CD4-positive, alpha-beta T cell treated with Interleukin-4 for 4 hours (primary cell): ENCODE measurements around the gene AK2.
"Not testable (repeated sequence)": the region's sequence is repeated elsewhere in the genome, so short reads cannot be mapped to it uniquely, and the experiment has no call there.

ENCODE experiments used
- DNase-seq: peaks from one replicate; pipeline ENCODE4 v3.0.0-alpha.2; 2020

The AK2 gene

DNA sequence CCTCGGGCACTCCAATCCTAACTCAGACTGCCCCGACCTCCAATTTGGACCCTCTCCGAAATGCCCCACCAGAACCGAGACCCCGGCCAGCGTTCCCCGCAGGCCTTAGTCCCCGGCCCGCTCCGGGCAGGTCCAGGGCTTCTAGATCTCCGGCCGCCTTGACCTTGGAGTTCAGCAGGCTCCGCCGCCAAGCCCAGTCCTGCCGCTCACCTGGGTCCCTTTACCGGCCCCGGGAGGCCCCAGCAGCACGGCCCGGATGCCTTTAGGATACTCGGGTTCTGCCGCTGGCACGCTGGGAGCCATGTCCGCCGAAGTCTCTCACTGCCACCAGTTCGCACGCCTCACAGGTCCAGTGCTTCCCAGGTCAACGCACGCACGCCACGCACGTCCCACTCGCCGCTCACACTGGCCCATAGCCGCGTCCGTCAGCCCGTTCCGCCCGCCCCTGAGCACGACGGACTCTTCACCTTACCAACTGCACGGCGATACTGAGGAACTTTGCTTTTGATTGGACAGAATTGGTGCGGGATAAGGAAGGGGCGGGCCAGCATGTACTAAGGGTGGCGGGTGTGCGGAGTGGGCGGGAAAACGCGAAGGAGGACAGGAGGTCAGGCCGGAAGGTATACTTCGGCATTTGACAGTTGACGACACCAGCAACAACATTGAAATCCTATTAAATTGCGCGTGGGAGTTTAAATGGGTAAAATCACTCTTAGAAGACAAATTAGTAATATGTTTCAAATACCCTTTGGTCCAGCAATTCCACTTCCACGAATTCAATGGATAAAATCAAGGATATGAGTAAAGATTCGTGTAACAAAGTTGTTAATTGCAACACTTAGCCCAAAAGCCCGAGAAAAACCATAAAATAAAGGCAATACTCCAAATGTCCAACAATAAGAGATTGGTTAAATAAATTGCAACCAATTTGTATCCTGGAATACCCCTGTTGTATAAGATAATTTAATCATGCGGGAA is at the start of gene AK2:
TSS of gene AK2 (minus strand) at position 358 of the 978 bp plus-strand sequence. CDS start at position 303, 55 bp downstream.
- DNase-seq: peak; percentile 95

GRCh38 chr1:33086384-33086850 is 49.7 kb upstream of the AK2 start:
- peak; percentile 35 for DNase-seq

GRCh38 chr1:33085332-33085731 is 48.6 kb upstream of the AK2 start:
- DNase-seq: no peak

DNA sequence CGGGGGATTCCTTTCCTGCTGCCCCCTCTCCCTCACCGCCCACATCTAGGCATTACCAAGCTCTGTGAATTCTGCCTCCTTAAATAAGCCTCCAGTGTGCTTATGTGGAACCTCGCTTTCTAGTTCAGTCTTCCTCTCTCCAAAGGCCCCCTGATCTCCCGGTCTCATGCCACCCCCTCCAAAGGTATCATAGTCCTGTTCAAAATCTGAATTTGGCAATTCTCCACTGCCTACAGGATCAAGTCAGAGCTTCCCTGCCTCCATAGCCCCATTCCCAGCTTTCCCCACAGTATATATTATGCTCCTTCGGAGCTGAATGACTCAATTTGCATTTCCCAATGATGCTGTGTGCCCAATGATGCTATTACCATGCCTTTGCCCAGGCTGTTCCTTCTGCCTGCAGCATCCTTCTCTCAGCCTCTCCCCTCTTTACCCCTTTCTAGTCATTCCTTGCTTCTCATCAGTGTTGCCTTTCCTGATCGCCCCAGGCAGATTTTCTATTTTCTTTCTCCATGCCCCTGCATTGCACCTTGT is 46.0 kb upstream of the AK2 start:
- DNase-seq: no peak

- no peak for DNase-seq
Measured at GRCh38 chr1:33081554-33082305, 45.0 kb upstream of the AK2 start.

DNA sequence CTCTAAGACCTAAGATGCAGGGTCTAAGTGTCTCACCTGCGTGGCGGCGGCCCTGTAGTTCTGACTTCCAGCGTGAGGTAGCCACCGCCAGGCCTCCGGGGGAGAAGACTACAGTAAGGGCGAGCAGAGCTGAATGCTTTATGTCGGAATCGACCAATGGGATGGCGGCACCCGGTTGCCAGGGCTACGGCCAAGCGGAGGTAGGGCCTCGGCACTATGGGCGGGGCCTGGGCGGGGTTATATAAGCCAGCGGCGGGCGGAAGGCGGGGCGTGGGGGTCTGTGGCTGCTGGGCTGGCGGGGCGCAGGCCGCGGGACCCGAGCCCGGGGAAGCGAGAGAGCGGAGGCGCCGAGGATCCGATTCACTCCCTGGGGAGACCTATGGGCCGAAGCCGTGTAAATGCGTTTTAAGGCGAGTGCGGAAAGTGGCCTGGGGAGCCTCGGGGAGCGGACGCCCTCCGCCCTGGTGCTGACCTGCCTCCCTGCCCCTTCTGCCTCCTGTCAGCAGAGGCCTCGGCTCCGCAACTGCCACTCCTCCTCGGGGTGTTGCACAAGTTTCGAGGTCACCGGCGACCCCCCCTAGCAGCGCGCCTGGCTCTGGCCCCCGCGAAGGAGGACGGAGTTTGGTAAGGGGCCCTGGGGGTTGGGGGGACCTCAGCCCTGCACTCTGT is 44.3 kb upstream of the AK2 start, which contains the start of gene AZIN2:
TSS of gene AZIN2 (plus strand) at position 269 of the 669 bp plus-strand sequence. CDS start 1,097 bp downstream, outside the sequence.
- DNase-seq: peak; percentile 95

GRCh38 chr1:33080373-33080772 is 43.7 kb upstream of the AK2 start:
- DNase-seq: no peak

DNA sequence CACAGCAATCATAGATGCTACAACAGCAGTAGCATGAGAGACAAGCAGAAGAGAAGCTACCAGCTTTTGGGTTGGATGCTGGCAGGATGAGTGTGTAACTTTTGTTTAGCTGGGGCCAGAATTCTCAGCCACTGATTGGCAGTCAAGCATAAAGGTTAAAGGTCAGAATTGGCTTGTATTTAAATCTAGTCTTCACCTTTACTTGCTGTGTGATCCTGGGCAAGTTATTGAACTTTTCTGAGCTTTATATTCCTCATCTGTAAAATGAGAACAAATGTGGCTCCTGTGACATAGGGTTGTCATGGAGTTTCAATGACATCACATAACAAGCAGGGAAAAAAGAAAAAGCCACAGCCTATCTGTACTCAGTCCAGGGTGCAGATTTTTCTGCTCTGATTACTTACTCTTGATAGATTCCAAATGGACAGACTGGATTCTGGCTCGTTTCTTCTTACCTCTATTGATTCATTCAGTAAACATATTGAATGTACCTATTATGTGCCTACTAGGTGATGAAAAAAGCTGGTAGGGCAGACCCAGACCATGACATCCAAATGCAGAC is 41.4 kb upstream of the AK2 start:
- no peak for DNase-seq

DNA sequence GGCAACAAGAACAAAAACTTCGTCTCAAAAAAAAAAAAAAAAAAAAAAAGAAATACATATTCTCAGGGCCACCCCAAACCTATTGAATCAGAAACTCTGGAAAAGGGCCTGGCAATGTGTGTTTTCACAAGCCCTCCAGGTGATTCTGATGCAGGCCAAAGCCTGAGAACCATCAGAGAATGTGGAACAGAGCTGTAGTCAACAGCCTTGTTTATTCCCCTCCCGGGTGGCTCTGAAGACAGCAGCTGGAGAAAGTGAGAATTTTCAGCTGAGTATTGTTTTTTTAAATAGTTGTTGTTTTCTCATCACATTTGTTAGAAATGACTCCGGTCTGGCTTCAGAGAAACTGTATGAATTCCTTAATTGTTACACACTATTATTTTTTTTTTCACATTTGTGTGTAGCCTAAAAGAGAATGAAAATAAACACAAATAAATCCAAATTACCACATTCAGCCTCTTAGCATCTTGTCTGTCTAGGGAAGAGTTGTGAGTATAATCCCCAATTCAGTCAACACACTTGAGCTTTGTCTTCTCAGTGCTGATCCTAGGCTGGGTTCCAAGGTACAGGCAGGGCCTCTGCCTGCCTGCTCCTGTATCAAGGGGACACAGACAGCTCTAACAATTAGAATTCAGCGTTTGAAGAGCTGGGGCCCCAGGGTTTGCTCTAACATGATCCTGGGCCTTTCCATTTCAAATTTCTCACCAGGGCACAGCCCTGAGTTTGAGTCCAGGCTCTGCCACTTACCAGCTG is 37.7 kb upstream of the AK2 start:
- DNase-seq: no peak

DNA sequence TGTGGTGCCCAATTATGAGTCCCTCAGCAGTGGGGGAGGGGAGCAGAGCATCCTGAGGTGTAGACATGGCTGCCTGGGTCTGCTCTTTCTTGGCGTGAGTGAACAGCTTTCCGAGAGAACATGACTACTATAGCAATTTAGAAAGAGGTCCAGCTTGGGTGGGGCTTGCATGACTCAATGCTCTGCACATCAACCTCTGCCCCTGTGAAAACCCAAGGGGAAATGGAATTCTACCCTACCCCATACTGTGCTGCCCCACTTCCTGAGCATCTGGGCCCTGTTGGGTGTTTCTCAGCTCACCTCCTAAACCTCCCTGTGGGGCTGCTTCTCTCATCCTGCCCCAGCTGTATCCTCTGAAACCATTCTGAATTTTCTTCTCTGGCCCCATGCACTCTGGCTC is 36.0 kb upstream of the AK2 start:
- no peak for DNase-seq

DNA sequence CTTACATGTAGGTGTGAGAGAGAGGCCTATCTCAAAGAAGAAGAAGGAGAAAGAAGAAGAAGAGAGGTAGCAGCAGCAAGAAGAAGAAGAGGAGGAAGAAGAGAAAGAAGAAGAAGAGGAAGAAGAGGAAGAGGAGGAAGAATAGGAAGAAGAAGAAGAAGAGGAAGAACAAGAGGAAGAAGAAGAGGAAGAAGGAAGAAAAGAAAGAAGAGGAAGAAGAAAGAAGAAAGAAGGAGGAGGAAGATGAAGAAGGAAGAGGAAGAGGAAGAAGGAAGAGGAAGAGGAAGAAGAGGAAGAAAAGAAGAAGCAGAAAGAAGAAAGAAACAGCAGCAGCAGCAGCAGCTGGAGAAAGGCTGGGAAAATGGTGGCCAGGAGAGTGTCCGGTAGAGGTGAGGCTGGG is 33.9 kb upstream of the AK2 start:
- DNase-seq: no peak

GRCh38 chr1:33068108-33068507 is 31.4 kb upstream of the AK2 start:
- not testable (repeated sequence) for DNase-seq

DNA sequence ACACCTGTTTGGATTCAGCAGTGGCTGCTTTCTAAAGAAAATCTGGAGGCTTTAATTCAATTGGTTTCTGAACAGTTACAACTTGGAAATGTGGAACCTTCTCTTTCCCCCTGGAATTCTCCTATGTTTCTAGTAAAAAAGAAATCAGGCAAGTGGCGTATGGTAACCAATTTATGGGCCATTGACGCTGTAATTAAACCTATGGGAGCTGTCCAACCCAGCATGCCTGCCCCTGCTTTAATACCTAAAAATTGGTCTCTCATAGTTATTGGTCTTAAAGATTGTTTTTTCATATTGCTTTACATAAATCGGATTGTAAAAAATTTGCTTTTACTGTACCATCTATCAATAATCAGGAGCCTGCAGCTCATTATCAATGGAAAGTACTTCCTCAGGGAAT is 29.8 kb upstream of the AK2 start:
- not testable (repeated sequence) for DNase-seq

DNA sequence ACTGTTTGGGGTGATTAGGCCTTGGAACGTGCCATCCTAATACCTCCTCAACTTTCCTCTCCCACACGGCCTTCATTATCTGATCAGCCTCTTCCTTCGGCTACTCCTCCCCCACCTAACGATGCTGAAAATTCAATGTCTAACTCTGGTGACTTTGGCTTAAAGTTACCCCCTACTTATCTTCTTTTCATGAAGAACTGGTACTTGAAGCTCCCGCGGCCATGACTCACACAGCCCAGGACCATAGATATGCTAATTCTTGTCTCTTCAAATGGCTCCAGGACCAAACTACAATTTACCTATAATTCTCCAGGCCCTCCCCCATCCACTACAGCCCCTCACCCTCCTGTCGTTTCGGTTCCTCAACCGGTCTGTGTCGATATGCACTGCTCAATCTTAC is 28.6 kb upstream of the AK2 start:
- DNase-seq: no peak

GRCh38 chr1:33064284-33064683 is 27.6 kb upstream of the AK2 start:
- not testable (repeated sequence) for DNase-seq

DNA sequence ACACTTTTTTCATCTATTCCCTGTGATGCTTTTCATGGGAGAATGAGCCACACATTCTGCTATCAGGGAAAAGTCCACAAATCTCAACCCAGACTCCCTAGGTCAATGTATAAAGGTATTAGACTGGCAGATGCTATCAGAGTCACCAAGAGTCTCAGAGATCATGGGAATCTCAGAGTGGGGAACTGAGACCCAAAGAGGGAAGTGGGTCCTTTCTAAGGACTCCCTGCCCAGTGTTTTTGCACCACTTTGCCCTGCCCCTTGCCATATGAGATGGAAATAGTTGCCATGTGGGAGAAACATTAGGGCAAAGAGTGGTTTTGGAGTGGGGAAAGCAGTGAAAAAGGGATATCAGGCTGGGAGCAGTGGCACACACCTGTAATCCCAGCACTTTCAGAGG is 25.2 kb upstream of the AK2 start:
- DNase-seq: no peak

DNA sequence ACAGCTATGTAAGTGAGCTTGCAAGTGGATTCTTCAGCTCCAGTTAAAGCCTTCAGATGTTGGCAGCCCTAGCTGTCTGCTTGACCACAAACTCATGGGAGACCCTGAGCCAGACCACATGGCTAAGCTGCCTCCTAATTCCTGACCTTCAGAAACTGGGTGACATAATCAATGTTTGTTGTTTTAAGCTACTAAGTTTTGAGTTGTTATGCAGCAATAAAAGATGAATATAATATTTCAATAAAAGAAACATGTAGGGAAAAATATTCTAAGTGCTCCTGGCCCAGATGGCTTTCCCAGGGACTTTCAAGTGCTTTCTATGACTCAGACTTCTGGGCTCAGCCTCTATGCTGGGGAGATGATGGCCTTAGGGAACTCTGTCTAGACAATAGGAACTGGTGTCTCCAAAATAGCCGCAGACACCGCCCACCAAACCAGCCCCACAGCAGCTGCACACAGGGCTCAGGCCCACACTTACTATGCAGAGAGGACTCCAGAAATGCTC is 23.9 kb upstream of the AK2 start:
- DNase-seq: no peak

DNA sequence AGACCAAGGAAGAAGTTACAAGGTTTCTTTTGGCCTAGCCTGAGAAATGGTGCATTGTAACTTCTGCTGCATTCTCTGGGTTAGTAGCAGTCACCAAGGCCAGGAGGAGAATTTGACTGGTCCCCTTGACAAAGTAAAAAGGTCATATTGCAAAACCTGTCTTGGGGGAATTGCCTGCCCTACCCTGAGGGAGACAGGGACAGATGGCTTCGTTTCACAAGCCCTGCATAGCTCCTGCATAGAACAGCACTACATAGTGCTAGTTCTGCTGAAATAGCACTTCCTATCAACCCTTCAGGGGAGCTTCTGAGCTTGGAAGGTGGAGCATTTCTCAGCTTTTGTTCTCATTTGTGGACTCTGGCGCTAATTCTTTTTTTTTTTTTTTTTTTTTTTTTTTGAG is 20.4 kb upstream of the AK2 start:
- no peak for DNase-seq

DNA sequence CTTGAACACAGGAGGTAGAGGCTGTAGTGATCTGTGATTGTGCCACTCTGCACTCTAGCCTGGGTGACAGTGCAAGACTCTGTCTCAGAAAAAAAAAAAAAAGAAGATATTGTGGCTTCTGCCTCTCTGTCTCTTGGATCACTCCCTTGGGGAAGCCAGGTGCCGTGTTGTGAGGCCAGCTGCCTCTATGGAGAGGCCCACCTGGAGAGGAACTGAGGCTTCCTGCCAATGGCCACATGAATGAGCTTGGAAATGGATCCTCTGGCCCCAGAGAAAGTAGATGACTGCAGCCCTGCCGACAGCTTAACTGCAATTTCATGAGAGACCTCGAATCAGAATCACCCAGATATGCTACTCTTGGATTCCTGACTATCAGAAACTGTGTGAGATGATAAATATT is 19.7 kb upstream of the AK2 start:
- DNase-seq: no peak

- DNase-seq: peak; percentile 48
Measured at GRCh38 chr1:33055210-33056008, 18.7 kb upstream of the AK2 start.
